GM12878 (cell line): ENCODE results near the gene TCF12. TPM values are rescaled to one million over a fixed set of nuclear protein-coding genes. Genes with fewer than 3 reads are reported as not detected.

ENCODE experiments used
- ATAC-seq: fragments of 200-7000 bp; cut with Tn5 transposase; 3 replicates; pipeline ENCODE4 v1.9.1; 2020; ENCODE audit warnings: mild to moderate bottlenecking, moderate library complexity
- BruUV-seq: library from RNA; stranded (reverse); fragments of 400-500 nt; replicated peaks from 2 replicates; lab custom pipeline; 2021; lab: Mats Ljungman, UMichigan
- CTCF ChIA-PET: fragments of 300-600 bp; sonication (Branson Sonifier 250); formaldehyde crosslinking; extraction: SDS; loops from one replicate; lab custom pipeline; 2021; ENCODE audit warnings: inconsistent platforms; lab: Yijun Ruan, JAX
- POLR2A ChIA-PET: fragments of 350-600 bp; formaldehyde crosslinking; extraction: SDS; loops from one replicate; lab custom pipeline; 2021; ENCODE audit warnings: inconsistent platforms; lab: Charles Lee
- RAD21 ChIA-PET: fragments of 300-600 bp; sonication (Branson Sonifier 250); formaldehyde crosslinking; loops from one replicate; lab custom pipeline; 2023; ENCODE audit warnings: antibody characterized with exemption; ENCODE audit not compliant: unreplicated experiment; lab: Charles Lee
- SMC1A ChIA-PET: fragments of 300-600 bp; sonication (Branson Sonifier 250); formaldehyde crosslinking; loops from one replicate; lab custom pipeline; 2023; ENCODE audit not compliant: unreplicated experiment, uncharacterized antibody; lab: Charles Lee
- DNase-seq: peaks from one replicate; pipeline ENCODE4 v3.0.0-alpha.2; 2011; ENCODE audit warnings: low read depth, low spot score
- FAIRE-seq: peaks from 3 replicates; lab custom pipeline; 2011; peaks lifted over from hg19 to GRCh38; lab: Jason Lieb, UNC
- H2AFZ ChIP-seq: 2 replicates; pipeline ENCODE4 v1.6.0; 2011; ENCODE audit warnings: low read depth, low read length, control low read depth; ENCODE audit not compliant: control insufficient read depth
- H3K27ac ChIP-seq: 2 replicates; pipeline ENCODE4 v1.5.1; 2011; ENCODE audit warnings: control low read depth; ENCODE audit not compliant: control insufficient read depth, insufficient read depth
- H3K27me3 ChIP-seq, 2 experiments: replicated peaks in 1 of 2; 2 replicates each; pipeline versions ENCODE4 v1.6.0 to v1.6.1; 2011; ENCODE audit warnings: low read length in 1 of 2; ENCODE audit not compliant: control insufficient read depth in 2 of 2, insufficient read depth in 2 of 2
- H3K36me3 ChIP-seq, 2 experiments: 2 replicates each; pipeline ENCODE4 v1.5.1; 2011; ENCODE audit warnings: low read length in 1 of 2; ENCODE audit not compliant: control insufficient read depth in 2 of 2, insufficient read depth in 2 of 2
- H3K4me1 ChIP-seq: 2 replicates; pipeline ENCODE4 v1.6.1; 2011; ENCODE audit warnings: mild to moderate bottlenecking, low read length, moderate library complexity, mixed read lengths; ENCODE audit not compliant: control insufficient read depth, insufficient read depth
- H3K4me2 ChIP-seq: 2 replicates; pipeline ENCODE4 v1.6.0; 2011; ENCODE audit warnings: control low read depth; ENCODE audit not compliant: control insufficient read depth, insufficient read depth
- H3K4me3 ChIP-seq: fragments of 200-600 bp; sonication (generic); 2 replicates; pipeline ENCODE4 v1.5.1; 2016
- H3K79me2 ChIP-seq: 2 replicates; pipeline ENCODE4 v1.6.0; 2011; ENCODE audit warnings: low read length; ENCODE audit not compliant: control insufficient read depth, insufficient read depth
- H3K9ac ChIP-seq: 2 replicates; pipeline ENCODE4 v1.8.0; 2011; ENCODE audit warnings: low read length, control low read depth, mixed read lengths; ENCODE audit not compliant: control insufficient read depth, insufficient read depth
- H3K9me3 ChIP-seq: replicated peaks from 3 replicates; pipeline ENCODE4 v1.5.1; 2011; ENCODE audit warnings: mild to moderate bottlenecking, low read length; ENCODE audit not compliant: control insufficient read depth, insufficient read depth
- H4K20me1 ChIP-seq: 2 replicates; pipeline ENCODE4 v1.6.0; 2011; ENCODE audit not compliant: control insufficient read depth, insufficient read depth
- ASH2L ChIP-seq: fragments of 300-600, 200-600 bp; sonication (generic); IDR thresholded peaks from 2 replicates; pipeline ENCODE4 v1.6.1; 2017; ENCODE audit warnings: low read depth, mild to moderate bottlenecking, borderline replicate concordance
- EED ChIP-seq: sonication (generic); IDR thresholded peaks from 2 replicates; pipeline ENCODE4 v1.6.1; 2016; ENCODE audit warnings: antibody characterized with exemption, low read depth
- ETV6 ChIP-seq, 2 experiments: fragments of 450-650 bp in 1 of 2; IDR thresholded peaks in 1 of 2; conservative IDR thresholded peaks in 1 of 2; 2 replicates each; pipeline ENCODE4 v1.6.1; 2014; ENCODE audit warnings: antibody characterized with exemption in 1 of 2, borderline replicate concordance in 1 of 2, low read depth in 1 of 2, mild to moderate bottlenecking in 1 of 2, moderate library complexity in 1 of 2
- NBN ChIP-seq: fragments of 450-650 bp; IDR thresholded peaks from 2 replicates; pipeline ENCODE4 v1.6.1; 2016
- NR2C1 ChIP-seq: fragments of 450-650 bp; IDR thresholded peaks from 2 replicates; pipeline ENCODE4 v1.6.1; 2017; ENCODE audit warnings: antibody characterized with exemption, mild to moderate bottlenecking, moderate library complexity
- SIX5 ChIP-seq: IDR thresholded peaks from 2 replicates; pipeline ENCODE4 v1.6.1; 2011; ENCODE audit warnings: mild to moderate bottlenecking, low read depth, low read length, moderate library complexity; ENCODE audit not compliant: severe bottlenecking
- SUPT20H ChIP-seq: IDR thresholded peaks from 2 replicates; pipeline ENCODE4 v1.6.1; 2011; ENCODE audit warnings: low read depth, mild to moderate bottlenecking, low read length, moderate library complexity, borderline replicate concordance; ENCODE audit not compliant: control insufficient read depth
- TCF12 ChIP-seq: IDR thresholded peaks from 2 replicates; pipeline ENCODE4 v1.6.1; 2011; ENCODE audit warnings: low read depth, mild to moderate bottlenecking, low read length
- TCF7 ChIP-seq: IDR thresholded peaks from 2 replicates; pipeline ENCODE4 v1.6.1; 2014; ENCODE audit warnings: antibody characterized with exemption, borderline replicate concordance
- WGBS: methylation state at CpG from one replicate; pipeline ENCODE4 v1.1.6; 2016; ENCODE audit warnings: low lambda C conversion rate; ENCODE audit not compliant: insufficient replicate concordance, insufficient coverage; ENCODE audit errors: missing lambda C conversion rate; 5-methylcytosine and 5-hydroxymethylcytosine counted together
- in situ Hi-C: fragments of 300-500 bp; cut with MboI; formaldehyde crosslinking; loops from 9 replicates; pipeline ENCODE4 v1.14.3; 2018; ENCODE audit warnings: mixed read lengths
- intact Hi-C: fragments of 100-400 bp; cut with micrococcal nuclease; formaldehyde crosslinking; loops from one replicate; pipeline ENCODE4 v1.14.2; 2022; ENCODE audit not compliant: unreplicated experiment
- polyA plus RNA-seq, 11 experiments: library from polyadenylated mRNA; depleted of rRNA in 4 of 11; unstranded in 6 of 11; stranded (reverse) in 5 of 11; fragments of >200 nt; fragmentation: Nextera tagmentation in 4 of 11; fragmentation: Illumina TruSeq in 1 of 11; extraction: Ambion mirVana in 4 of 11; extraction: Trizol in 1 of 11; gene quantifications; 1 replicate in 1 of 11; 2 replicates in 10 of 11; pipeline versions ENCODE4 v1.2.1 to v1.2.3, GENCODE V29; 2011 to 2016; ENCODE audit warnings: inconsistent platforms in 2 of 11, missing spikeins in 2 of 11, low read depth in 1 of 11
- total RNA-seq, 4 experiments: library from RNA; depleted of rRNA in 3 of 4; stranded (reverse); fragments of >200 nt in 3 of 4; fragmentation: Illumina TruSeq in 1 of 4; extraction: Trizol in 1 of 4; gene quantifications; 2 replicates each; pipeline versions ENCODE4 v1.2.1 to v1.2.3, GENCODE V29; 2013 to 2021
- TF ChIP-seq, protein P1 (sequence below): IDR thresholded peaks from 2 replicates; pipeline ENCODE4 v1.6.1; 2012; ENCODE audit warnings: low read length, inconsistent platforms
- TF ChIP-seq, protein P2 (sequence below): fragments of 150-350 bp; IDR thresholded peaks from 2 replicates; pipeline ENCODE4 v1.6.1; 2014; ENCODE audit warnings: mild to moderate bottlenecking, low read depth, low read length
- TF ChIP-seq, protein P3 (sequence below): fragments of 450-650 bp; IDR thresholded peaks from 2 replicates; pipeline ENCODE4 v1.6.1; 2018; ENCODE audit warnings: borderline replicate concordance, mild to moderate bottlenecking; ENCODE audit not compliant: partially characterized antibody

Gene TCF12
- total and polyA plus RNA-seq, 10 of the 15 experiments (the other 5 are each of a cell fraction or from before 2014, with no cell fraction given), result 8.2 to 70.9 (median 49.5) TPM

DNA sequence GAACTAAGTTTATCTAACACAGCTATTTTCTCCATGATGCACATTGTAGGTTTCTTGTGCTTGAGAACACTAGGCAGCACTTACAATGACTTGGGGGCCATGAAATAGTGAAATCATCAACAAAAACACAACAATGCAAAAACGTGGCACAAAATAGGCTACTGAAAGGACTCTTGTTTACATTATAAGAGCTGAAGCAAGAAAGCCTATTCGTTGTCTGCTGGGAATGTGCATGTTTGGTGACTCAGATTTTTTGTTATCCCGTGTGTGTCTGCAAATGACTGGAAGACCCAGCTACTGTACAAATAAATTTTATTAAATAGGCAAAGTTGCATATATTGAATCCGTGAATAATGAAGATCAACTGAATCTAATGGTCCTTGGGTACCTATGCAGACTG is 85.0 kb downstream of the TCF12 start:
- H3K36me3 ChIP-seq, result 0 out of 4 replicates have a peak, but pooled peaks cover 0 to 2% of the 10 kb centered on the region in 2 experiments
- no peak overlapping the region for H2AFZ ChIP-seq
- no peak overlapping the region for H3K4me2 ChIP-seq
- no peaks in the 10 kb centered on the region for H3K4me1 ChIP-seq
- H3K27me3 ChIP-seq, result no peaks in the 10 kb centered on the region
- intact Hi-C loops, result no loop called here
- in situ Hi-C loops, result loop anchor here (25.0 kb wide), 1 partner anchor 534 kb away; no protein-coding TSS in a partner anchor
- no peak overlapping the region for H3K27ac ChIP-seq
- DNase-seq, result no peak
- no peak for ATAC-seq
- no peaks in the 10 kb centered on the region for H4K20me1 ChIP-seq
- no peak overlapping the region for H3K4me3 ChIP-seq
- RAD21 ChIA-PET, result no interaction called here
- CTCF ChIA-PET, result interaction anchor here (0.6 to 1.2 kb wide), 4 partner anchors 39 to 374 kb away, joined by 3 to 5 read pairs (median 3); no protein-coding TSS in a partner anchor
- TF ChIP-seq SIX5 (no peak), ETV6 (conservative IDR thresholded peaks at IDR 0.05 in 1 of 2, IDR thresholded peaks at IDR 0.05 in 1 of 2; ENCODE audit: borderline replicate concordance in 1 of 2, low read depth in 1 of 2) (no peak), TCF7 (no peak), ASH2L (no peak), NBN (no peak), TCF12 (no peak), EED (no peak), NR2C1 (no peak), SUPT20H (no peak)
- TF ChIP-seq, protein P1, sequence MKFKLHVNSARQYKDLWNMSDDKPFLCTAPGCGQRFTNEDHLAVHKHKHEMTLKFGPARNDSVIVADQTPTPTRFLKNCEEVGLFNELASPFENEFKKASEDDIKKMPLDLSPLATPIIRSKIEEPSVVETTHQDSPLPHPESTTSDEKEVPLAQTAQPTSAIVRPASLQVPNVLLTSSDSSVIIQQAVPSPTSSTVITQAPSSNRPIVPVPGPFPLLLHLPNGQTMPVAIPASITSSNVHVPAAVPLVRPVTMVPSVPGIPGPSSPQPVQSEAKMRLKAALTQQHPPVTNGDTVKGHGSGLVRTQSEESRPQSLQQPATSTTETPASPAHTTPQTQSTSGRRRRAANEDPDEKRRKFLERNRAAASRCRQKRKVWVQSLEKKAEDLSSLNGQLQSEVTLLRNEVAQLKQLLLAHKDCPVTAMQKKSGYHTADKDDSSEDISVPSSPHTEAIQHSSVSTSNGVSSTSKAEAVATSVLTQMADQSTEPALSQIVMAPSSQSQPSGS, result no peak
- TF ChIP-seq, protein P2, sequence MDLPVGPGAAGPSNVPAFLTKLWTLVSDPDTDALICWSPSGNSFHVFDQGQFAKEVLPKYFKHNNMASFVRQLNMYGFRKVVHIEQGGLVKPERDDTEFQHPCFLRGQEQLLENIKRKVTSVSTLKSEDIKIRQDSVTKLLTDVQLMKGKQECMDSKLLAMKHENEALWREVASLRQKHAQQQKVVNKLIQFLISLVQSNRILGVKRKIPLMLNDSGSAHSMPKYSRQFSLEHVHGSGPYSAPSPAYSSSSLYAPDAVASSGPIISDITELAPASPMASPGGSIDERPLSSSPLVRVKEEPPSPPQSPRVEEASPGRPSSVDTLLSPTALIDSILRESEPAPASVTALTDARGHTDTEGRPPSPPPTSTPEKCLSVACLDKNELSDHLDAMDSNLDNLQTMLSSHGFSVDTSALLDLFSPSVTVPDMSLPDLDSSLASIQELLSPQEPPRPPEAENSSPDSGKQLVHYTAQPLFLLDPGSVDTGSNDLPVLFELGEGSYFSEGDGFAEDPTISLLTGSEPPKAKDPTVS, result no peak
- TF ChIP-seq, protein P3, sequence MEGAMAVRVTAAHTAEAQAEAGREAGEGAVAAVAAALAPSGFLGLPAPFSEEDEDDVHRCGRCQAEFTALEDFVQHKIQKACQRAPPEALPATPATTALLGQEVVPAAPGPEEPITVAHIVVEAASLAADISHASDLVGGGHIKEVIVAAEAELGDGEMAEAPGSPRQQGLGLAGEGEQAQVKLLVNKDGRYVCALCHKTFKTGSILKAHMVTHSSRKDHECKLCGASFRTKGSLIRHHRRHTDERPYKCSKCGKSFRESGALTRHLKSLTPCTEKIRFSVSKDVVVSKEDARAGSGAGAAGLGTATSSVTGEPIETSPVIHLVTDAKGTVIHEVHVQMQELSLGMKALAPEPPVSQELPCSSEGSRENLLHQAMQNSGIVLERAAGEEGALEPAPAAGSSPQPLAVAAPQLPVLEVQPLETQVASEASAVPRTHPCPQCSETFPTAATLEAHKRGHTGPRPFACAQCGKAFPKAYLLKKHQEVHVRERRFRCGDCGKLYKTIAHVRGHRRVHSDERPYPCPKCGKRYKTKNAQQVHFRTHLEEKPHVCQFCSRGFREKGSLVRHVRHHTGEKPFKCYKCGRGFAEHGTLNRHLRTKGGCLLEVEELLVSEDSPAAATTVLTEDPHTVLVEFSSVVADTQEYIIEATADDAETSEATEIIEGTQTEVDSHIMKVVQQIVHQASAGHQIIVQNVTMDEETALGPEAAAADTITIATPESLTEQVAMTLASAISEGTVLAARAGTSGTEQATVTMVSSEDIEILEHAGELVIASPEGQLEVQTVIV, result no peak
- H3K9ac ChIP-seq, result no peak overlapping the region
- POLR2A ChIA-PET, result no interaction called here
- peak; percentile 18 for FAIRE-seq
- SMC1A ChIA-PET, result interaction anchor here (0.6 to 1.6 kb wide), 6 partner anchors 9 to 284 kb away, joined by 3 to 4 read pairs (median 4); no protein-coding TSS in a partner anchor
- 85% methylated on average over 4 of the region's 4 CpGs for WGBS
- no peaks in the 10 kb centered on the region for H3K79me2 ChIP-seq
- no peaks in the 10 kb centered on the region for H3K9me3 ChIP-seq
- BruUV-seq, result no TSS peak
